Measurements from ENCODE around the gene CLMN.
"Not testable (repeated sequence)": the region's sequence is repeated elsewhere in the genome, so short reads cannot be mapped to it uniquely, and the experiment has no call there.

Gene CLMN

GRCh38 chr14:95288672-95289322 lies 30.9 kb downstream of the CLMN start:
- FAIRE-seq (no peak), DNase-seq (ENCODE audit: insufficient read length, low spot score) (no peak)
- TF ChIP-seq POU2F2 (IDR thresholded peaks at IDR 0.05; ENCODE audit: low read depth, low read length) = no peak
- no peak for TF ChIP-seq PAX5 (IDR thresholded peaks at IDR 0.05; ENCODE audit: insufficient read depth, low read length, severe bottlenecking)
- TF ChIP-seq POLR2A (IDR thresholded peaks at IDR 0.05; ENCODE audit: low read depth, low read length) = no peak
- no peak for TF ChIP-seq TAF1 (IDR thresholded peaks at IDR 0.05; ENCODE audit: low read depth, low read length)
- TF ChIP-seq POLR2AphosphoS5 (IDR thresholded peaks at IDR 0.05; ENCODE audit: low read depth, low read length) = no peak
- TF ChIP-seq SPI1 (IDR thresholded peaks at IDR 0.05; ENCODE audit: low read depth, low read length) = no peak

GRCh38 chr14:95287176-95287754 lies 32.4 kb downstream of the CLMN start:
- DNase-seq (ENCODE audit: insufficient read length, low spot score) (no peak), FAIRE-seq (no peak)
- TF ChIP-seq TAF1 (IDR thresholded peaks at IDR 0.05; ENCODE audit: low read depth, low read length) (no peak), POLR2AphosphoS5 (IDR thresholded peaks at IDR 0.05; ENCODE audit: low read depth, low read length) (no peak), POU2F2 (IDR thresholded peaks at IDR 0.05; ENCODE audit: low read depth, low read length) (no peak), POLR2A (IDR thresholded peaks at IDR 0.05; ENCODE audit: low read depth, low read length) (no peak), PAX5 (IDR thresholded peaks at IDR 0.05; ENCODE audit: insufficient read depth, low read length, severe bottlenecking) (no peak), SPI1 (IDR thresholded peaks at IDR 0.05; ENCODE audit: low read depth, low read length) (no peak)

- DNase-seq (ENCODE audit: insufficient read length, low spot score) (no peak), FAIRE-seq (peak; percentile 5)
- TF ChIP-seq POU2F2 (IDR thresholded peaks at IDR 0.05; ENCODE audit: low read depth, low read length) = no peak
- no peak for TF ChIP-seq POLR2A (IDR thresholded peaks at IDR 0.05; ENCODE audit: low read depth, low read length)
- TF ChIP-seq PAX5 (IDR thresholded peaks at IDR 0.05; ENCODE audit: insufficient read depth, low read length, severe bottlenecking) = no peak
- no peak for TF ChIP-seq TAF1 (IDR thresholded peaks at IDR 0.05; ENCODE audit: low read depth, low read length)
- TF ChIP-seq SPI1 (IDR thresholded peaks at IDR 0.05; ENCODE audit: low read depth, low read length) = no peak
- no peak for TF ChIP-seq POLR2AphosphoS5 (IDR thresholded peaks at IDR 0.05; ENCODE audit: low read depth, low read length)
Observed at GRCh38 chr14:95286645-95287044, 33.1 kb downstream of the CLMN start.

- DNase-seq (ENCODE audit: insufficient read length, low spot score) = no peak
- no peak for FAIRE-seq
- TF ChIP-seq TAF1 (IDR thresholded peaks at IDR 0.05; ENCODE audit: low read depth, low read length) = no peak
- no peak for TF ChIP-seq POU2F2 (IDR thresholded peaks at IDR 0.05; ENCODE audit: low read depth, low read length)
- TF ChIP-seq PAX5 (IDR thresholded peaks at IDR 0.05; ENCODE audit: insufficient read depth, low read length, severe bottlenecking) = no peak
- no peak for TF ChIP-seq POLR2AphosphoS5 (IDR thresholded peaks at IDR 0.05; ENCODE audit: low read depth, low read length)
- no peak for TF ChIP-seq POLR2A (IDR thresholded peaks at IDR 0.05; ENCODE audit: low read depth, low read length)
- TF ChIP-seq SPI1 (IDR thresholded peaks at IDR 0.05; ENCODE audit: low read depth, low read length) = no peak
Observed at GRCh38 chr14:95285566-95285965, 34.1 kb downstream of the CLMN start.

GRCh38 chr14:95283802-95284201 lies 35.9 kb downstream of the CLMN start:
- DNase-seq (ENCODE audit: insufficient read length, low spot score); FAIRE-seq: not testable (repeated sequence)

GRCh38 chr14:95282986-95283380 lies 36.7 kb downstream of the CLMN start:
- FAIRE-seq; DNase-seq (ENCODE audit: insufficient read length, low spot score): not testable (repeated sequence)

GRCh38 chr14:95282354-95282985 lies 37.2 kb downstream of the CLMN start:
- TF ChIP-seq SPI1 (IDR thresholded peaks at IDR 0.05; ENCODE audit: low read depth, low read length) = no peak
- no peak for TF ChIP-seq POLR2AphosphoS5 (IDR thresholded peaks at IDR 0.05; ENCODE audit: low read depth, low read length)
- no peak for TF ChIP-seq TAF1 (IDR thresholded peaks at IDR 0.05; ENCODE audit: low read depth, low read length)
- TF ChIP-seq POLR2A (IDR thresholded peaks at IDR 0.05; ENCODE audit: low read depth, low read length) = no peak
- TF ChIP-seq POU2F2 (IDR thresholded peaks at IDR 0.05; ENCODE audit: low read depth, low read length) = no peak
- TF ChIP-seq PAX5 (IDR thresholded peaks at IDR 0.05; ENCODE audit: insufficient read depth, low read length, severe bottlenecking) = no peak
- no peak for DNase-seq (ENCODE audit: insufficient read length, low spot score)
- FAIRE-seq = no peak

- DNase-seq (ENCODE audit: insufficient read length, low spot score) = no peak
- no peak for FAIRE-seq
- no peak for TF ChIP-seq PAX5 (IDR thresholded peaks at IDR 0.05; ENCODE audit: insufficient read depth, low read length, severe bottlenecking)
- no peak for TF ChIP-seq POU2F2 (IDR thresholded peaks at IDR 0.05; ENCODE audit: low read depth, low read length)
- no peak for TF ChIP-seq POLR2A (IDR thresholded peaks at IDR 0.05; ENCODE audit: low read depth, low read length)
- no peak for TF ChIP-seq POLR2AphosphoS5 (IDR thresholded peaks at IDR 0.05; ENCODE audit: low read depth, low read length)
- no peak for TF ChIP-seq TAF1 (IDR thresholded peaks at IDR 0.05; ENCODE audit: low read depth, low read length)
- TF ChIP-seq SPI1 (IDR thresholded peaks at IDR 0.05; ENCODE audit: low read depth, low read length) = no peak
Observed at GRCh38 chr14:95281560-95282176, 38.0 kb downstream of the CLMN start.

GRCh38 chr14:95275494-95275893 lies 44.2 kb downstream of the CLMN start:
- TF ChIP-seq POLR2A (IDR thresholded peaks at IDR 0.05; ENCODE audit: low read depth, low read length) (no peak), POU2F2 (IDR thresholded peaks at IDR 0.05; ENCODE audit: low read depth, low read length) (no peak), PAX5 (IDR thresholded peaks at IDR 0.05; ENCODE audit: insufficient read depth, low read length, severe bottlenecking) (no peak), TAF1 (IDR thresholded peaks at IDR 0.05; ENCODE audit: low read depth, low read length) (no peak), SPI1 (IDR thresholded peaks at IDR 0.05; ENCODE audit: low read depth, low read length) (no peak), POLR2AphosphoS5 (IDR thresholded peaks at IDR 0.05; ENCODE audit: low read depth, low read length) (no peak)
- peak; percentile 41 for FAIRE-seq
- no peak for DNase-seq (ENCODE audit: insufficient read length, low spot score)

Measured in GM12891 (cell line).